GM23338 (cell line): Measurements from ENCODE around the gene DBH.

Experiments used
- EZH2 ChIP-seq: fragments of 200-600 bp; sonication (generic); IDR thresholded peaks from one replicate; pipeline ENCODE4 v1.8.0; 2017; ENCODE audit warnings: antibody characterized with exemption, mild to moderate bottlenecking, low read depth; ENCODE audit not compliant: unreplicated experiment
- EZH2phosphoT487 ChIP-seq: fragments of 200-600 bp; sonication (generic); IDR thresholded peaks from one replicate; pipeline ENCODE4 v1.8.1; 2018; ENCODE audit warnings: antibody characterized with exemption; ENCODE audit not compliant: unreplicated experiment
- JUNB ChIP-seq: IDR thresholded peaks from one replicate; pipeline ENCODE4 v1.6.1; 2016; ENCODE audit warnings: antibody characterized with exemption; ENCODE audit not compliant: unreplicated experiment
- POLR2AphosphoS5 ChIP-seq: IDR thresholded peaks from 2 replicates; pipeline ENCODE4 v1.6.1; 2016; ENCODE audit warnings: antibody characterized with exemption, low read depth
- ZNF114 ChIP-seq: fragments of 250-450 bp; sonication (Bioruptor Pico); IDR thresholded peaks from 2 replicates; pipeline ENCODE4 v1.5.0; 2020; ENCODE audit warnings: mild to moderate bottlenecking, moderate library complexity
- ZNF331 ChIP-seq: fragments of 250-450 bp; sonication (Bioruptor Pico); IDR thresholded peaks from 2 replicates; pipeline ENCODE4 v1.5.0; 2020; ENCODE audit warnings: low read depth, mild to moderate bottlenecking, moderate library complexity
- TF ChIP-seq, protein P1 (sequence below), 2 experiments: fragments of 200-600 bp in 1 of 2; sonication (generic) in 1 of 2; conservative IDR thresholded peaks; 2 replicates each; pipeline versions ENCODE4 v1.5.1 to v1.6.1; 2016 to 2017; ENCODE audit warnings: antibody characterized with exemption in 2 of 2, low read depth in 2 of 2, mild to moderate bottlenecking in 2 of 2, moderate library complexity in 1 of 2

DNA sequence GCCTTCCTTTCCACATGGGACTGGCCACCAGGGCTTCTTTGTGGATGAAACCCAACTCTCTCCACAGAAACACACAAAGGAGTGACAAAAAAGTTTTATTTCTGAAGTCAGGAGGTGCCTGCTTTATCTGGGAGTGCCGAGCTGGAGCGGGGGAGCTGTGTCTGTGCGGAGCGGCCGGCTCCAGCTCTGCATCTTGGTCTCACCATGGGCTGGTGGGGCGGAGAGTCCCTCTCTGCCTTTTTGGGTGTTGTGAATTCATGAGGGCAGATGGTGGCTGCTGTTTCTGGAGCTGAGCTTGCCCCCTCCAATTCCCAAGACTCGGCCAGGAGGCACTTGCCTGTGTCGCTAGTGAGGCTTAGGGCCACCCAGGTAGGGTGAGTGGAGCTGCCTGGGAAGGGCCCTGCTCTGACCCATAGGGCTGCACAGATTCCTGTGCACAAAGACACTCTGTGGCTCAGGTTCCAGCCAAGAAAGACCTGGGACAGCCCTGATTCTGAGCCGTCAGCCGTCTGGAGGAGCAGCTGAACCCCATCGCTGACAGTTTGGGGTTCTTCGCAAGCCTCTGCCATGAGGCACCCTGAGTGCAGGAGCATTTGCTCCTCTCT lies 1.4 kb downstream of the DBH start:
- TF ChIP-seq POLR2AphosphoS5 (no peak), ZNF331 (CRISPR knock-in tag) (no peak), EZH2 (no peak), ZNF114 (no peak), EZH2phosphoT487 (no peak), JUNB (no peak)
- TF ChIP-seq, protein P1, sequence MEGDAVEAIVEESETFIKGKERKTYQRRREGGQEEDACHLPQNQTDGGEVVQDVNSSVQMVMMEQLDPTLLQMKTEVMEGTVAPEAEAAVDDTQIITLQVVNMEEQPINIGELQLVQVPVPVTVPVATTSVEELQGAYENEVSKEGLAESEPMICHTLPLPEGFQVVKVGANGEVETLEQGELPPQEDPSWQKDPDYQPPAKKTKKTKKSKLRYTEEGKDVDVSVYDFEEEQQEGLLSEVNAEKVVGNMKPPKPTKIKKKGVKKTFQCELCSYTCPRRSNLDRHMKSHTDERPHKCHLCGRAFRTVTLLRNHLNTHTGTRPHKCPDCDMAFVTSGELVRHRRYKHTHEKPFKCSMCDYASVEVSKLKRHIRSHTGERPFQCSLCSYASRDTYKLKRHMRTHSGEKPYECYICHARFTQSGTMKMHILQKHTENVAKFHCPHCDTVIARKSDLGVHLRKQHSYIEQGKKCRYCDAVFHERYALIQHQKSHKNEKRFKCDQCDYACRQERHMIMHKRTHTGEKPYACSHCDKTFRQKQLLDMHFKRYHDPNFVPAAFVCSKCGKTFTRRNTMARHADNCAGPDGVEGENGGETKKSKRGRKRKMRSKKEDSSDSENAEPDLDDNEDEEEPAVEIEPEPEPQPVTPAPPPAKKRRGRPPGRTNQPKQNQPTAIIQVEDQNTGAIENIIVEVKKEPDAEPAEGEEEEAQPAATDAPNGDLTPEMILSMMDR (conservative IDR thresholded peaks at IDR 0.05; ENCODE audit: low read depth in 2 of 2): no peak
